ENCODE data around the gene CD302.
"Not testable (repeated sequence)": the region's sequence is repeated elsewhere in the genome, so short reads cannot be mapped to it uniquely, and the experiment has no call there.

The CD302 gene

GRCh38 chr2:159797543-159798375, at the start of gene CD302:
Gene CD302, minus strand, starts transcription at chr2:159798208. Its CDS starts 10 bp downstream, at chr2:159798198.
- DNase-seq = no peak

DNA sequence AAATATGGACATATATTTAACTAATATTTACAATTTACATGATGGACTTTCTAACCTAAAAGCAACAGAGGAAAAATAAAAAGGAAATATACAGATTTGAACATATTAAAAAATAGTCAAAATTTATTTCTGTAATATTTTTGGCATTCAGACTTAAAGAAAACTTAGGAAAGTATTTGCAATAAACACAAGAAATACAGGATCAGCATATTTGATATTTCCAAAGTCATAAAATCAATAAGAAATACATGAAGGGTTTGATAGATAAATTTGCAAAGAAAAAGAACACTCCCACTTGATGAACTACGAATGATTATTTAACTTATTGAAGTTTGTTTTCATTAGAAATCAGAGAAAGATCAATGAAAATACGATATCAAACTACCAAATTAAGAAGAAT, 48.6 kb upstream of the CD302 start:
- DNase-seq = no peak

DNA sequence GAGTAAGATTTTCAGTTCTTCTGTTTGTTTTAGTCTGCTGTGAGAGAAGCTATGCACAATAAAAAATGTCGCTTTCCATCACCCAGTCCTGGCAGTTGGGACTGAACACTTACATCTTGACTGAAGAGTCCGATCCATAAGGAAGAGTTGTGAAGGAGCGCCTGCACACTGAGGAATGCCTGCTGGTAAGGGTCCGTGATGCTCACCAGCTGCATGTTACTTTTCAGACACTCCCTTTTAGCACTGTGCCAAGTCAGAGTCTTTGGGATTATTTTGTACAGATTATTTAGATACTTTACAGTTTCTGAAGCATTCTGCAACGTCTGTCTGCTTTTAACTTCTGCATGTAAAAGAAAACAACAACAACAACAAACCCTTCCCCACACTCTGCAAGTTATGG, 42.6 kb upstream of the CD302 start:
- DNase-seq = no peak

GRCh38 chr2:159832858-159833257, 34.9 kb upstream of the CD302 start:
- no peak for DNase-seq

DNA sequence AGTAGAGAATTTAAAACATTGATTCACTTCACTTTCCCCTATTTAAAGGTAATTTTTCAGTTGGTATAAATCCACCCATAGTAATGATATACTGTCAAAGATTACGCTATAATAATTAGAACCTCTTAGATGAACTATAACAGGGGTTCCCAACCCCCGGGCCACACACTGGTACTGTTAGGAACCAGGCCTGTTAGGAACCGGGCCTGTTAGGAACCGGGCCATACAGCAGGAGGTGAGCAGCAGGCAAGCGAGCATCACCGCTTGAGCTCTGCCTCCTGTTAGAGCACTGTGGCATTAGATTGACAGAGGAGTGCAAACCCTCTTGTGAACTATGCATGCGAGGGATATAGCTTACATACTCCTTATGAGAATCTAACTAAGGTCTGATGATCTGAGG, 34.0 kb upstream of the CD302 start:
- DNase-seq = no peak

DNA sequence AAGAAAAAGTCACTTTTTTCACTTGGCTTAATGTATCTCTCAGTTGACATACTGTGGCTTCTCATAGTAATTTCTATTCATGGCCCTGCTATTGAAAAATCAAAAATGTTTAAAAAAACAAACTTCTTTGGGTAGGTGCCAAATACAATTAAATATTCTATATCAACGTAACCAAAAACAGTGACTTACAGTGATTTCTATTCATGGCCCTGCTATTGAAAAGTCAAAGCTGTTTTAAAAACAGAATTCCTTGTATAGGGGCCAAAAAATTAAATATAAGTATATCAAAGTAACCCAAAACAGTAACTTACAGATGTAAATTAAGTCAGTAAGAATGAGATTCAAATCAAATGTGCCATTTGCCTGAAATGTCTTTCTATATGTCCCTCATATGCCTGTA, 31.4 kb upstream of the CD302 start:
- DNase-seq = no peak

DNA sequence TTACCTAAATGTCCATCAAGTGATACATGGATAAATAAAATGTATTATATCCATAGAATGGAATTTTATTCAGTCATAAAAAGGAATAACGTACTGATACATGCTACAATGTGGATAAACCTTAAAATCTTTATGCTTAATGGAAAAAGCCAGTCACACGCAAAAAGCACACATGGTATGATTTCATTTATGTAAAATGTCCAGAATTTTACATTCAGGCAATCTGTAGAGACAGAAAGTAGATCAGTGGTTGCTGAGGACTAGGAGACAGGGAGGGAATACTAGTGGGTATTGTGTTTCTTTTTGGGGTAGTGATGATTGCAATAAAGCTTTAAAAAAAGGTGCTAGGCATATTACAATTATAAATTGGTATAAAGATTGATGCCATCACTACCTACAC, 30.7 kb upstream of the CD302 start:
- no peak for DNase-seq

DNA sequence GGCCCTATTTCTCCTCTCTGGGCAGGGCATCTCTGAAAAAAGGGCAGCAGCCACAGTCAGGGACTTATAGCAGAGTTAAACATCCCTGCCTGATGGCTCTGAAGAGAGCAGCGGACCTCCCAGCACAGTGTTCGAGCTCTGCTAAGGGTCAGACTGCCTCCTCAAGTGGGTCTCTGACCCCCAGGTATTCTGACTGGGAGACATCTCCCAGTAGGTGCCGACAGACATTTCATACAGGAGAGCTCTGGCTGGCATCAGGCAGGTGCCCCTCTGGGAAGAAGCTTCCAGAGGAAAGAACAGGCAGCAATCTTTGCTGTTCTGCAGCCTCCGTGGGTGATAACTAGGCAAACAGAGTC, 24.4 kb upstream of the CD302 start:
- DNase-seq = not testable (repeated sequence)

DNA sequence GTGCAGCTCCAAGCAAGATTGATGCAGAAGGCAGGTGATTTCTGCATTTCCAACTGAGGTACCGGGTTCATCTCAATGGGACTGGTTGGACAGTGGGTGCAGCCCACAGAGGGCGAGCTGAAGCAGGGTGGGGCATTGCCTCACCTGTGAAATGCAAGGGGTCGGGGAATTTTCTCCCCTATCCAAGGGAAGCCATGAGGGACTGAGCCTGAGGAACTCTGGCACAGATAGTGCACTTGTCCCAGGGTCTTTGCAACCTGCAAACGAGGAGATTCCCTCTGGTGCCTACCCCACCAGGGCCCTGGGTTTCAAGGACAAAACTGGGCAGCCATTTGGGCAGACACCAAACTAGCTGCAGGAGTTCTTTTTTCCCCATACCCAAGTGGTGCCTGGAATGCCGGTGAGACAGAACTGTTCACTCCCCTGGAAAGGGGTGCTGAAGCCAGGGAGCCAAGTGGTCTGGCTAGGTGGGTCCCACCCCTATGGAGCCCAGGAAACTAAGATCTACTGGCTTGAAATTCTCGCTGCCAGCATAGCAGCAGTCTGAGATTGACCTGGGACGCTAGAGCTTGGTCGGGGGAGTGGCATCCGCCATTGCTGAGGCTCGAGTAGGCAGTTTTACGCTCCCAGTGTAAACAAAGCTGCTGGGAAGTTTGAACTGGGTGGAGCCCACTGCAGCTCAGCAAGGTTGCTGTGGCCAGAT, 23.9 kb upstream of the CD302 start:
- DNase-seq = not testable (repeated sequence)

DNA sequence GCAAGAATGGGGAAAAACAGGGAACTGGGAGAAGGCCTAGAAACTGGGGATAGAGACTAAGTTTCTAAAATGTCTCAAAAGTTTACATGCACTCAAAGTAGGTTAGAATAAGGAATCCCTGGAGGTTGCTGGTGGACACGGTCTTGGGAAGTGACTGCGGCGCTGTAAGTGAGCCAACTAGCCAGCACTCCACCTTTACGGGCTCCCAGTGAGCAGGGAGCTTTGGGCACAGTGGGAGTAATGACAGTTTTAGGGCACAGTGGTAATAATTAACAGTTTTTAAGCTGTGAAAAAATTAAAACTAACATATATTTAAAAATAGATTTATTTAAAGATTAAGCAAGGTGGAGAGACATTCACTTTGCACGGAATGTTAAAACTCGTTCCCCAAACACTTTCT, 20.9 kb upstream of the CD302 start:
- DNase-seq = no peak

- no peak for DNase-seq
Measured at GRCh38 chr2:159817283-159817682, 19.3 kb upstream of the CD302 start.

DNA sequence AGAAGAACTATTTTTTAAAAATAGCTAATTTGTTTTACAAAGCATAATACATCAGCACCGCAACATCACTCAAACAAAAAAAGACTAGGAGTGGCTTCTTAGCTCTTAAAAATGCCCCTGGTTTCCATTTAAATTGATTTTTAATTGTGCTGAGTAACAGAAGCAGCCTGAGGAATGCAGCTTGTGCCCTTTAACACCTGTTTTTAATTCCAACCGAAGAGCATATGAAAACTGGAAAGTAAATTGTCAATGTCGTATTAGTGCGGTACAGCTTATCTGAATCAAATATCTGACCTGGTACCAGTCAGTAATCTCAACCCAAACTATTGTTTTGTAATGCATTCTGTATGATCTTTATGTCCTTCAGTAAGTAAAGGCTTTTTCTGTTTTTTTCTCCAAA, 13.2 kb upstream of the CD302 start:
- no peak for DNase-seq

DNA sequence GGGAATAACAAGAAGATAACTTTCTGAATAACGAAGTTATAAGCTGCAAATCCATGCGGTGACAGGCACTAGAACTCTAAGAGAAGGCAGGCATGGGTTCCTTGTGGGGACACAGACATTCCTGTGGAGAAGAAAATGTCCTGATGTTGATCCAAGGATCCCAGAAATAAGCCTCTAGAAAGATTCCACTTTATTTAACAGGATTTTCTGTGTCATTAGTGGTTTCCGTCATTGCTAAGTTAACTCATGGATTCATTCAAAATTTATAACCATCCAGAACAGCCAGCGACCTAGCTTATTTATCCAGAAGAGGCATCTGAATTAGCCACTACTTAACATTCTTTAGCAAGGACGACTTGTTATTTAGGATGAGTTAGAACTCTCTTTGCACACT, 10.0 kb upstream of the CD302 start:
- no peak for DNase-seq

- DNase-seq = peak; percentile 47
Measured at GRCh38 chr2:159807183-159808031, 9.4 kb upstream of the CD302 start.

DNA sequence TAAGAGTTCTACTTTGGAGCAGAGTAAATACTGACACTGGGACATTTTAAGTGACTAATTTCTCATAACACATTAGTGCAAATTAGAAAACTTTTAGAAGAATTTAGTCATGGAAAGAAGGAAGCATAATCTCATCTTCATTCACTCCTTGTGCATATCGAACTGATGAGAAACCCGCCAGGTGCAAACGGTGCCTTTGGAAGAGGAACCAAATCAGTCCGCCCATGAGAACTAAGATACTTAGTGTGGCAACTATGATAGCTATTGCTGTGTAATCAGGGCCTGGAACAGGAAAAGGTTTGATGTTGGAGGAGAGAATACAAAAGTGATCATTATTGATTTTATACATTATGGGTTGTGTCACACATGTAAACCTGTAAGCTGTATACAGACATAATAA, 6.9 kb upstream of the CD302 start:
- no peak for DNase-seq

GRCh38 chr2:159803235-159803962, 5.4 kb upstream of the CD302 start:
- DNase-seq = no peak

DNA sequence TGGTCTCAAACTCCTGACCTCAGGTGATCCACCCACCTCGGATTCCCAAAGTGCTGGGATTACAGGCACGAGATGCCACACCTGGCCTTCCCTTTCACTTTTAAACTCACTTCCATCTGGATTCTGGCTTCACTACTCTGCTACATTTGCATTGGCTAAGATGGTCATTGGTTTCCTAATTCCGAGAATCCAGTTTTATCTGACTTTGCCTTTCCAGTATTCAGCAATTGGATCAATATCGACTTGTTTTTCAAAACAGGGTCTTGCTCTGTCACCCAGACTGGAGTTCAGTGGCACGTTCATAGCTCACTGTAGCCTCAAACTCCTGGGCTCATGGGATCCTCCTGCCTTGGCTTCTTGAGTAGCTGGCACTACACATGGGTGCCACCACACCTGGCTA, 4.7 kb upstream of the CD302 start:
- no peak for DNase-seq

DNA sequence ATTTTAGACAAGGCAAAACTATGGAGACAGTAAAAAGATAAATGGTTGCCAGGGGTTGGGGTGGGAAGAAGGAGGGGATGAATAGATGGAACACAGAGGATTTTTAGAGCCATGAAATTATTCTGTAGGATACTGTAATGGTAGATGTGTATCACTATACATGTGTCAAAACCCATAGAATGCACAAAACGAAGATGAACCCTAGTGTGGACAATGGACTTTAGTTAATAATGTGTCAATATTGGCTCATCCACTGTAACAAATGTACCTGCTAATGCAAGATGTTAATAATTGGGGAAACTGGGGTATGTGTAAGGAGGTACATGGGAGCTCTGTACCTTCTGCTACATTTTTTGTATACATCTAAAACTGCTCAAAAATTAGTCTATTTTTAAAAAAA, 1.8 kb upstream of the CD302 start:
- no peak for DNase-seq

GRCh38 chr2:159798376-159798725, 343 bp upstream of the CD302 start:
- no peak for DNase-seq

GRCh38 chr2:159797225-159797542, 824 bp downstream of the CD302 start:
- DNase-seq = no peak

DNA sequence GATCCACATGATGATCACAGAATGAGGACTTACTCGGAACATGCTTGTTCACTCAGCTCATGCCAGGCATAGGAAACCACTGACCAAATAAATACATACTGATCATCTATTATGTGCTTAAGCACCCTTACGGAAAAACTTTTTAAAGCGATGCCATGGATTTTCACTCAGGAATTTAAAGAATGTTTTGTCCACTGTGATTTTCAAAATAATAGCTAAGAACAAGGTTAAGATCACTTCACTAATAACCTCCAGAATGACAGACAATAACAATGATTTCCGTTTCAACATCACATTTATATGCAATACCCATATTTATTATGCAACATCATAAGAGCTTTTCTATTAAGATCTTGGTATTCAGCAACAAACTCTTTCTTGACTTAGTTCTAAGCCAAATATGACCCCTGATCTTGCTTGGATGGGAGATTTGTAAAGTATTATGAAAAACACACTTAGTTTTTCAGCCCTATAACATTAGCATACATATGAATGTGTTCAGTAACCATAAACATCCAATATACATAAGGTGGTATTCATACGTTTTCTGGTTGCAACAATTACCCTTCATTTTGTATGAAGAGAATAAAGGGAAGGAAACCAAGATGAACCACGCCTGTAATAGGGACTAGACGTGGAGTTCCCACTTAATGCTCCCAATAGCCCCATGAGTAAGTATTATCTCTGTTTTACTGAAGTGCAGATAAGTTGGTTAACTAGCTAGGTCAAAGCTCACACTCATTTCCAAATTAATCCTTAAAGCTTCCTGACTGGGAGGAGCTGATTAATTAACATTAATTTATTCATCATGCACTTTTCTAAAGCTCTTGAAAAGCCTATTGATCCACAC, 1.9 kb downstream of the CD302 start:
- no peak for DNase-seq

DNA sequence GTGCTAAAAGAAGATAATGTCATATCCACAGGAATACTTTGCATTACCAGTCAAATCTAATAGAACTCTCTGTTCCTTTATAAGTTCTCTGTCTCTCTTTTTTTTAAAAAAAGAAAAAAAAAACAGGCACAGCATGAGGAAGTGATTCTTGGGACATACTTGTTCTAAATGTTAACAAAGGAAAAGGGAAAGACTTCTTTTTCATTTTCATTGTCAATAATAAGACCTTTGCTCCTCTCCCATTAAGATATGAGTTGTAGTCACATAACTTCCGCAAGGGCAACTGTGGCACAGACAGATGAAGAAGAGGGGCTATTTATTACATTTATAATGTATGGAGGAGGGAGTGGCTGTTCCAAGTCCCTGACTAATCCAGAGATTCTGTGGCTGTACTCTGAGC, 4.7 kb downstream of the CD302 start:
- no peak for DNase-seq
